ENCODE data around the gene ACTRT1.

ACTRT1 gene

DNA sequence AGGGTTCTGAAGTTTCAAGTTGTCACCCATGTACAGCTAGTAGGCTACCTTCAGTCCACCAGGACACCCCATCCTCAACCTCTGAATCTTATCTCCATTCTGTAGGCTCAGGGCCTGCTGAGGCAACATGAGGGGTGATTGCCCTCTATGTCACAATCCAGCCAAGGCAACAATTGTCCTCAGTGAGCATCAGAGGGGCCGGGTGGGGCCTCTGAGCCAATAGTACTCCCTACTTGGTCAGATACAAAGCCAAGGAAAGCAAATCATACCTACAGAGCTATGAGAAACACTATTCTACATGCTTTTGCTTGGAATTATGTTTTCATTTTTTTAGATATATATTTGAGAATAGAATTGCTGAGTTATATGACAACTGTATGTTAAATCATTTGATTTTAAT is at the start of gene ACTRT1:
TSS of gene ACTRT1 (minus strand) at position 101 of the 400 bp plus-strand sequence. CDS start 197 bp downstream, outside the sequence.
- ATAC-seq (no peak), DNase-seq (no peak)

GRCh38 chrX:128078545-128078944 is 26.3 kb upstream of the ACTRT1 start:
- ATAC-seq (no peak), DNase-seq (no peak)

- ATAC-seq (no peak), DNase-seq (no peak)
These were observed 5.2 kb upstream of the ACTRT1 start for GRCh38 chrX:128057421-128057820.

- DNase-seq: no peak
- ATAC-seq: no peak
These were observed 677 bp downstream of the ACTRT1 start for GRCh38 chrX:128051526-128051925.

GRCh38 chrX:128035318-128035717 is 16.9 kb downstream of the ACTRT1 start:
- no peak for DNase-seq
- ATAC-seq: no peak

GRCh38 chrX:128021566-128021965 is 30.6 kb downstream of the ACTRT1 start:
- no peak for DNase-seq
- no peak for ATAC-seq

- DNase-seq: no peak
- ATAC-seq: no peak
These were observed 31.5 kb downstream of the ACTRT1 start for GRCh38 chrX:128020701-128021100.

DNA sequence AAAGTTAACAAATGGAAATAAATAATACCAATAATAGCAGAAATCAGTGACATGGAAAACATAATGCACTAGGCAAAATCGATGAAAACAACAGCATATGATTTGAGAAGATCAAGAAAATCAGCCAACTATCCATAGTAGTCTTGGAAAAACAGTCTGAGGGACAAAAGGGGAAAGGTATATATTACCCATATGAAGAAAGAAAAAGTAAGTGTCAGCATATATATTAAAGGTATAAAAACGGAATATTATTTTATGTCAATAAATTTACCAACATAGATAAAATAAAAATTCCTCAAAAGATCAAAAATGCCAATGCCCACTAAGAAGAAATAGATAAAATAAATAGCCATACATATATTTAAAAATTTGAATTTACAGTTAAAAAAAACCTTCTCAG is 33.0 kb downstream of the ACTRT1 start:
- no peak for DNase-seq

GRCh38 chrX:128012015-128012414 is 40.2 kb downstream of the ACTRT1 start:
- DNase-seq (no peak), ATAC-seq (no peak)

More for the DNA sequence above, 33.0 kb downstream of the ACTRT1 start:
- ATAC-seq: no peak

DNA sequence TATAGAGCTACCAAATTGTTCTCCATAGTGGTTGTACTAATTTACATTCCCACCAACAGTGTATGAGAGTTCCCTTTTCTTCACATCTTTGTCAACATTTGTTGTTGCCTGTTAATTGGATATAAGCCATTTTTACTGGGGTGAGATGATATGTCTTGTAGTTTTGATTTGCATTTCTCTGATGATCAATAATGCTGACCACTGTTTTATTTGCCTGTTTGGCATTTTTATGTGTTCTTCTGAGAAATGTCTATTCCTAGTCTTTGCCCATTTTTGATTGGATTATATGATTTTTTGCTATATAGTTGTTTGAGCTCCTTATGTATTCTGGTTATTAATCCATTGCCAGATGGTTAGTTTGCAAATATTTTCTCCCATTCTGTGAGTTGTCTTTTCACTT is 44.3 kb downstream of the ACTRT1 start:
- DNase-seq: no peak
- no peak for ATAC-seq
